Measurements from ENCODE around the gene PCDHB13.
"Not testable (repeated sequence)": the region's sequence is repeated elsewhere in the genome, so short reads cannot be mapped to it uniquely, and the experiment has no call there.

PCDHB13 gene

DNA sequence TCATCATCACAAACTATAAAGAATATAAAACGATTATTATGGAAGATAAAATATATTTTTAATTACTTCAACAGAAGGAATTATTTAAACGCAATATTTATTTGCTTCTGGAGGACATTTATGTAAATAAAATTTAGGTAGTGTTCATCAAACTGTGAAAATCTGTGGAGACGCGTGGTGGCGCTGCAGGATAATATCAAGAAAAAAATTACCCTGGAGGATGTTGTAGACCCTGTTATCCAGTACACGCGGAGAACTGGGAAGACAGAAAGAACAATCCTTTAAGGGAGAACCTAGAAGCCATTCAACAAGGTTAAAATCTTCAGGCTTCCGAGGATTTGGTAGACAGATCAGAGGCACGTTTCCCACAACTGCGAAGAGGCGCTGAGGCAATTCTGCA, 5.2 kb upstream of the PCDHB13 start, which contains the start of gene PCDHB12:
Gene PCDHB12 (plus strand): TSS at position 242 of the 400 bp plus-strand sequence. CDS start 189 bp downstream, outside the sequence.
- no peak within 1 kb of the TSS for H3K27ac ChIP-seq (ENCODE audit: extremely low read depth, low read depth, low read length)
- H3K36me3 ChIP-seq (ENCODE audit: control insufficient read depth in 2 of 2, insufficient read depth in 1 of 2, low read length in 2 of 2), result no peaks in the 10 kb centered on the region
- no peak for TF ChIP-seq ZNF560 (tag by site-specific recombination; IDR thresholded peaks at IDR 0.05; ENCODE audit: borderline replicate concordance)
- peak; percentile 16; the same call in 1 of the 2 replicates for TF ChIP-seq ZNF654 (tag by site-specific recombination; IDR thresholded peaks at IDR 0.05; ENCODE audit: low read depth)
- no peaks in the 10 kb centered on the region; the same call in 1 of the 2 replicates for H3K9me3 ChIP-seq (ENCODE audit: control insufficient read depth, insufficient read depth, low read depth, low read length)
- no peak within 1 kb of the TSS for H3K4me3 ChIP-seq (ENCODE audit: low read depth, low read length)
- no peaks in the 10 kb centered on the region for H3K4me1 ChIP-seq (ENCODE audit: control insufficient read depth, insufficient read depth, low read length)
- ChIA-PET CTCF (interaction anchor here (0.7 to 1.3 kb wide), 5 partner anchors 9 to 711 kb away, joined by 3 to 7 read pairs (median 5); partner anchors contain the start of genes PCDHA11 and PCDHB11), POLR2A (no interaction called here)

DNA sequence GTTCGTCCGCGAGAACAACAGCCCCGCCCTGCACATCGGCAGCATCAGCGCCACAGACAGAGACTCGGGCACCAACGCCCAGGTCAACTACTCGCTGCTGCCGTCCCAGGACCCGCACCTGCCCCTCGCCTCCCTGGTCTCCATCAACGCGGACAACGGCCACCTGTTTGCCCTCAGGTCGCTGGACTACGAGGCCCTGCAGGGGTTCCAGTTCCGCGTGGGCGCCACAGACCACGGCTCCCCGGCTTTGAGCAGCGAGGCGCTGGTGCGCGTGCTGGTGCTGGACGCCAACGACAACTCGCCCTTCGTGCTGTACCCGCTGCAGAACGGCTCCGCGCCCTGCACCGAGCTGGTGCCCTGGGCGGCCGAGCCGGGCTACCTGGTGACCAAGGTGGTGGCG, 3.4 kb upstream of the PCDHB13 start:
- H3K4me3 ChIP-seq (ENCODE audit: low read depth, low read length); H3K9me3 ChIP-seq (ENCODE audit: control insufficient read depth, insufficient read depth, low read depth, low read length); POLR2A ChIA-PET; H3K36me3 ChIP-seq (ENCODE audit: control insufficient read depth in 2 of 2, insufficient read depth in 1 of 2, low read length in 2 of 2); CTCF ChIA-PET; H3K4me1 ChIP-seq (ENCODE audit: control insufficient read depth, insufficient read depth, low read length); H3K27ac ChIP-seq (ENCODE audit: extremely low read depth, low read depth, low read length): not testable (repeated sequence)

DNA sequence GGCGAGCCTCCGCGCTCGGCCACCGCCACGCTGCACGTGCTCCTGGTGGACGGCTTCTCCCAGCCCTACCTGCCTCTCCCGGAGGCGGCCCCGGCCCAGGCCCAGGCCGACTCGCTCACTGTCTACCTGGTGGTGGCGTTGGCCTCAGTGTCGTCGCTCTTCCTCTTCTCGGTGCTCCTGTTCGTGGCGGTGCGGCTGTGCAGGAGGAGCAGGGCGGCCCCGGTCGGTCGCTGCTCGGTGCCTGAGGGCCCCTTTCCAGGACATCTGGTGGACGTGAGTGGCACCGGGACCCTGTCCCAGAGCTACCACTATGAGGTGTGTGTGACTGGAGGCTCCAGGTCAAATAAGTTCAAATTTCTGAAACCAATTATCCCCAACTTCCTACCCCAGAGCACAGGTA, 2.9 kb upstream of the PCDHB13 start:
- H3K27ac ChIP-seq (ENCODE audit: extremely low read depth, low read depth, low read length); H3K36me3 ChIP-seq (ENCODE audit: control insufficient read depth in 2 of 2, insufficient read depth in 1 of 2, low read length in 2 of 2); H3K9me3 ChIP-seq (ENCODE audit: control insufficient read depth, insufficient read depth, low read depth, low read length); H3K4me1 ChIP-seq (ENCODE audit: control insufficient read depth, insufficient read depth, low read length); POLR2A ChIA-PET; H3K4me3 ChIP-seq (ENCODE audit: low read depth, low read length); CTCF ChIA-PET: not testable (repeated sequence)

DNA sequence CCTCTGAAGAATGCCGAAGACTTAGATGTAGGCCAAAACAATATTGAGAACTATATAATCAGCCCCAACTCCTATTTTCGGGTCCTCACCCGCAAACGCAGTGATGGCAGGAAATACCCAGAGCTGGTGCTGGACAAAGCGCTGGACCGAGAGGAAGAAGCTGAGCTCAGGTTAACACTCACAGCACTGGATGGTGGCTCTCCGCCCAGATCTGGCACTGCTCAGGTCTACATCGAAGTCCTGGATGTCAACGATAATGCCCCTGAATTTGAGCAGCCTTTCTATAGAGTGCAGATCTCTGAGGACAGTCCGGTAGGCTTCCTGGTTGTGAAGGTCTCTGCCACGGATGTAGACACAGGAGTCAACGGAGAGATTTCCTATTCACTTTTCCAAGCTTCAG, 864 bp downstream of the PCDHB13 start:
- CTCF ChIA-PET, result interaction anchor here (0.8 to 1.1 kb wide), 2 partner anchors 9 to 32 kb away, joined by 3 read pairs; partner anchors contain the start of genes PCDHB14 and PCDHB16
- H3K4me1 ChIP-seq (ENCODE audit: control insufficient read depth, insufficient read depth, low read length); POLR2A ChIA-PET; H3K9me3 ChIP-seq (ENCODE audit: control insufficient read depth, insufficient read depth, low read depth, low read length); H3K27ac ChIP-seq (ENCODE audit: extremely low read depth, low read depth, low read length); H3K36me3 ChIP-seq (ENCODE audit: control insufficient read depth in 2 of 2, insufficient read depth in 1 of 2, low read length in 2 of 2); H3K4me3 ChIP-seq (ENCODE audit: low read depth, low read length): not testable (repeated sequence)

DNA sequence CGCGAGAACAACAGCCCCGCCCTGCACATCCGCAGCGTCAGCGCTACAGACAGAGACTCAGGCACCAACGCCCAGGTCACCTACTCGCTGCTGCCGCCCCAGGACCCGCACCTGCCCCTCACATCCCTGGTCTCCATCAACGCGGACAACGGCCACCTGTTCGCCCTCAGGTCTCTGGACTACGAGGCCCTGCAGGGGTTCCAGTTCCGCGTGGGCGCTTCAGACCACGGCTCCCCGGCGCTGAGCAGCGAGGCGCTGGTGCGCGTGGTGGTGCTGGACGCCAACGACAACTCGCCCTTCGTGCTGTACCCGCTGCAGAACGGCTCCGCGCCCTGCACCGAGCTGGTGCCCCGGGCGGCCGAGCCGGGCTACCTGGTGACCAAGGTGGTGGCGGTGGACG, 1.8 kb downstream of the PCDHB13 start:
- H3K4me1 ChIP-seq (ENCODE audit: control insufficient read depth, insufficient read depth, low read length); H3K36me3 ChIP-seq (ENCODE audit: control insufficient read depth in 2 of 2, insufficient read depth in 1 of 2, low read length in 2 of 2); H3K9me3 ChIP-seq (ENCODE audit: control insufficient read depth, insufficient read depth, low read depth, low read length); H3K4me3 ChIP-seq (ENCODE audit: low read depth, low read length); POLR2A ChIA-PET; H3K27ac ChIP-seq (ENCODE audit: extremely low read depth, low read depth, low read length): not testable (repeated sequence)
- CTCF ChIA-PET, result interaction anchor here (0.5 to 0.8 kb wide), 2 partner anchors 8 to 79 kb away, joined by 3 to 4 read pairs; partner anchors contain the start of gene PCDHB14

DNA sequence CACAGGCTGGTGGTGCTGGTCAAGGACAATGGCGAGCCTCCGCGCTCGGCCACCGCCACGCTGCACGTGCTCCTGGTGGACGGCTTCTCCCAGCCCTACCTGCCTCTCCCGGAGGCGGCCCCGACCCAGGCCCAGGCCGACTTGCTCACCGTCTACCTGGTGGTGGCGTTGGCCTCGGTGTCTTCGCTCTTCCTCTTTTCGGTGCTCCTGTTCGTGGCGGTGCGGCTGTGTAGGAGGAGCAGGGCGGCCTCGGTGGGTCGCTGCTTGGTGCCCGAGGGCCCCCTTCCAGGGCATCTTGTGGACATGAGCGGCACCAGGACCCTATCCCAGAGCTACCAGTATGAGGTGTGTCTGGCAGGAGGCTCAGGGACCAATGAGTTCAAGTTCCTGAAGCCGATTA, 2.3 kb downstream of the PCDHB13 start:
- POLR2A ChIA-PET, CTCF ChIA-PET: not testable (repeated sequence)

DNA sequence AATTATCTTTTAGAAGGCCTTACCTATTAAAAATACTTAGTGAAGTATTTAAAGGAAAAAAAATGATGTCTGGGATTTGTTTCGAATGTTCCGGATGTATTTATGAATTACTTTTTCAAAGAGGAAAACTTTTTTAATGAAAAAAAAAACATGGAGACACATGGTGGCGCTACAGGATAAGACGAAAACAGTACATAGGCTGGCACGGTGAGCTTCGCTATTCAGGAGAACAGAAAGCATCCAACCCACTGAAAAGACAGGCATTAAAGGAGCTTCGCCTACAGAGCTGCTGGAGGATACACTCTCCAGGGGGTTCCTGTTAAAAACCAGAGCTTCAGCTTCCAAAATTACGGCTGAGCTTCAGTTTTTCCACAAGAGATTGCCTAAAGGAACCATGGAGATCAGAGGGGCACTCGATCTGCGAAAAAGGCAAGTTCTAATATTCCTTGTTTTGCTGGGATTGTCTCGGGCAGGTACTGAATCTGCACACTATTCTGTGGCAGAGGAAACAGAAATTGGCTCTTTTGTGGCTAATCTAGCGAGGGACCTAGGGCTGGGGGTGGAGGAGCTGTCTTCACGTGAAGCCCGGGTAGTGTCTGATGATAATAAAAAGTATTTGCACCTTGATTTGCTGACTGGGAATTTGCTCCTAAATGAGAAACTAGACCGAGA, 9.5 kb downstream of the PCDHB13 start, which contains the start of gene PCDHB14:
Gene PCDHB14 (plus strand): TSS at position 232 of the 672 bp plus-strand sequence. CDS start 163 bp downstream, at position 395.
- ChIA-PET POLR2A (no interaction called here), CTCF (interaction anchor here (0.5 to 3.0 kb wide), 24 partner anchors 8 to 344 kb away, joined by 3 to 20 read pairs (median 4); partner anchors contain the start of genes PCDHB10, PCDHB11, PCDHB16 and PCDHGA11)
- H3K4me3 ChIP-seq (ENCODE audit: low read depth, low read length), result peak within 1 kb of the TSS; percentile 4
- H3K9me3 ChIP-seq (ENCODE audit: control insufficient read depth, insufficient read depth, low read depth, low read length), result no peaks in the 10 kb centered on the region
- H3K4me1 ChIP-seq (ENCODE audit: control insufficient read depth, insufficient read depth, low read length), result no peaks in the 10 kb centered on the region; the same call in 1 of the 2 replicates
- no peak within 1 kb of the TSS for H3K27ac ChIP-seq (ENCODE audit: extremely low read depth, low read depth, low read length)
- H3K36me3 ChIP-seq (ENCODE audit: control insufficient read depth in 2 of 2, insufficient read depth in 1 of 2, low read length in 2 of 2), result no peaks in the 10 kb centered on the region
- peak; percentile 43 for TF ChIP-seq GLIS1 (tag by site-specific recombination; IDR thresholded peaks at IDR 0.05)
- 0 out of 2 replicates have a peak, but pooled peaks have one; percentile 34 for TF ChIP-seq ZNF660 (tag by site-specific recombination; IDR thresholded peaks at IDR 0.05)
- TF ChIP-seq, protein P1, sequence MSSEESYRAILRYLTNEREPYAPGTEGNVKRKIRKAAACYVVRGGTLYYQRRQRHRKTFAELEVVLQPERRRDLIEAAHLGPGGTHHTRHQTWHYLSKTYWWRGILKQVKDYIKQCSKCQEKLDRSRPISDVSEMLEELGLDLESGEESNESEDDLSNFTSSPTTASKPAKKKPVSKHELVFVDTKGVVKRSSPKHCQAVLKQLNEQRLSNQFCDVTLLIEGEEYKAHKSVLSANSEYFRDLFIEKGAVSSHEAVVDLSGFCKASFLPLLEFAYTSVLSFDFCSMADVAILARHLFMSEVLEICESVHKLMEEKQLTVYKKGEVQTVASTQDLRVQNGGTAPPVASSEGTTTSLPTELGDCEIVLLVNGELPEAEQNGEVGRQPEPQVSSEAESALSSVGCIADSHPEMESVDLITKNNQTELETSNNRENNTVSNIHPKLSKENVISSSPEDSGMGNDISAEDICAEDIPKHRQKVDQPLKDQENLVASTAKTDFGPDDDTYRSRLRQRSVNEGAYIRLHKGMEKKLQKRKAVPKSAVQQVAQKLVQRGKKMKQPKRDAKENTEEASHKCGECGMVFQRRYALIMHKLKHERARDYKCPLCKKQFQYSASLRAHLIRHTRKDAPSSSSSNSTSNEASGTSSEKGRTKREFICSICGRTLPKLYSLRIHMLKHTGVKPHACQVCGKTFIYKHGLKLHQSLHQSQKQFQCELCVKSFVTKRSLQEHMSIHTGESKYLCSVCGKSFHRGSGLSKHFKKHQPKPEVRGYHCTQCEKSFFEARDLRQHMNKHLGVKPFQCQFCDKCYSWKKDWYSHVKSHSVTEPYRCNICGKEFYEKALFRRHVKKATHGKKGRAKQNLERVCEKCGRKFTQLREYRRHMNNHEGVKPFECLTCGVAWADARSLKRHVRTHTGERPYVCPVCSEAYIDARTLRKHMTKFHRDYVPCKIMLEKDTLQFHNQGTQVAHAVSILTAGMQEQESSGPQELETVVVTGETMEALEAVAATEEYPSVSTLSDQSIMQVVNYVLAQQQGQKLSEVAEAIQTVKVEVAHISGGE (tag by site-specific recombination; conservative IDR thresholded peaks at IDR 0.05; ENCODE audit: low read depth), result no peak
- TF ChIP-seq, protein P2, sequence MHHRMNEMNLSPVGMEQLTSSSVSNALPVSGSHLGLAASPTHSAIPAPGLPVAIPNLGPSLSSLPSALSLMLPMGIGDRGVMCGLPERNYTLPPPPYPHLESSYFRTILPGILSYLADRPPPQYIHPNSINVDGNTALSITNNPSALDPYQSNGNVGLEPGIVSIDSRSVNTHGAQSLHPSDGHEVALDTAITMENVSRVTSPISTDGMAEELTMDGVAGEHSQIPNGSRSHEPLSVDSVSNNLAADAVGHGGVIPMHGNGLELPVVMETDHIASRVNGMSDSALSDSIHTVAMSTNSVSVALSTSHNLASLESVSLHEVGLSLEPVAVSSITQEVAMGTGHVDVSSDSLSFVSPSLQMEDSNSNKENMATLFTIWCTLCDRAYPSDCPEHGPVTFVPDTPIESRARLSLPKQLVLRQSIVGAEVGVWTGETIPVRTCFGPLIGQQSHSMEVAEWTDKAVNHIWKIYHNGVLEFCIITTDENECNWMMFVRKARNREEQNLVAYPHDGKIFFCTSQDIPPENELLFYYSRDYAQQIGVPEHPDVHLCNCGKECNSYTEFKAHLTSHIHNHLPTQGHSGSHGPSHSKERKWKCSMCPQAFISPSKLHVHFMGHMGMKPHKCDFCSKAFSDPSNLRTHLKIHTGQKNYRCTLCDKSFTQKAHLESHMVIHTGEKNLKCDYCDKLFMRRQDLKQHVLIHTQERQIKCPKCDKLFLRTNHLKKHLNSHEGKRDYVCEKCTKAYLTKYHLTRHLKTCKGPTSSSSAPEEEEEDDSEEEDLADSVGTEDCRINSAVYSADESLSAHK (tag by site-specific recombination; IDR thresholded peaks at IDR 0.05), result no peak
- peak; percentile 80 for TF ChIP-seq ZNF654 (tag by site-specific recombination; IDR thresholded peaks at IDR 0.05; ENCODE audit: low read depth)
- no peak for TF ChIP-seq TCF7L2 (IDR thresholded peaks at IDR 0.05; ENCODE audit: borderline replicate concordance, low read depth, low read length)

More for the DNA sequence above, 2.3 kb downstream of the PCDHB13 start:
- not testable (repeated sequence) for H3K4me3 ChIP-seq (ENCODE audit: low read depth, low read length); H3K4me1 ChIP-seq (ENCODE audit: control insufficient read depth, insufficient read depth, low read length); H3K36me3 ChIP-seq (ENCODE audit: control insufficient read depth in 2 of 2, insufficient read depth in 1 of 2, low read length in 2 of 2); H3K9me3 ChIP-seq (ENCODE audit: control insufficient read depth, insufficient read depth, low read depth, low read length); H3K27ac ChIP-seq (ENCODE audit: extremely low read depth, low read depth, low read length)
